Fibroblast of villous mesenchyme (primary cell): ENCODE results near the gene SPON1. TPM values are rescaled to one million over a fixed set of nuclear protein-coding genes. Genes with fewer than 3 reads are reported as not detected.

Experiments
- DNase-seq: peaks from one replicate; pipeline ENCODE4 v3.0.0-alpha.2; 2010; ENCODE audit warnings: low read depth
- H3K4me3 ChIP-seq: 2 replicates; pipeline ENCODE4 v1.5.1; 2011; ENCODE audit warnings: low read depth, mild to moderate bottlenecking, low read length
- total RNA-seq: library from RNA; depleted of rRNA; stranded (reverse); fragments of >200 nt; gene quantifications from 2 replicates; pipeline ENCODE4 v1.2.3, GENCODE V29; 2012
- TF ChIP-seq, protein P1 (sequence below): IDR thresholded peaks from 2 replicates; pipeline ENCODE4 v1.5.1; 2012; ENCODE audit warnings: low read depth, mild to moderate bottlenecking, low read length; ENCODE audit not compliant: insufficient read depth

SPON1 gene
- total RNA-seq, 1 donor = 0.43 TPM

DNA sequence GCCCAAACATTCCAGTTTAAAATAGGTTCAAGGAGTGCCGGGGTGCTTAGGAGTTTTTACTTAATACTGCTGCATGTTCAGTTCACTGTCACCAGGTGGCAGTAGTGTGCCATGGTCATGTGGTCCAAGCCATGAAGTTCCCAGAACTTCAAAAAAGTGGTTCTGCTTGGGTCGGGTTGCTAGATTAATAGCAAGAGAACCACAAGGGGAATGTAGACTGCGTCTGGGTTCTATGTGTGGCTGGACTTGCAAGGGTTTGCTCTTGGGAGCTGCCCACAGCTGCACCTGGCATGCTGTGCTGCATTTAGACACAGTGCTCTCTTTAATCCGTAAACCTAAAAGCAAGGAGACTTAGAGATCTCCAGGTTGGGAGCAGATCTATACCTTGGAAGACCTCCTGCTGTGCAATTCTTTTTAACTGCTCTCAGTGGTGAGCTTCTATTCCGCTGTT is 6.5 kb upstream of the SPON1 start:
- TF ChIP-seq, protein P1, sequence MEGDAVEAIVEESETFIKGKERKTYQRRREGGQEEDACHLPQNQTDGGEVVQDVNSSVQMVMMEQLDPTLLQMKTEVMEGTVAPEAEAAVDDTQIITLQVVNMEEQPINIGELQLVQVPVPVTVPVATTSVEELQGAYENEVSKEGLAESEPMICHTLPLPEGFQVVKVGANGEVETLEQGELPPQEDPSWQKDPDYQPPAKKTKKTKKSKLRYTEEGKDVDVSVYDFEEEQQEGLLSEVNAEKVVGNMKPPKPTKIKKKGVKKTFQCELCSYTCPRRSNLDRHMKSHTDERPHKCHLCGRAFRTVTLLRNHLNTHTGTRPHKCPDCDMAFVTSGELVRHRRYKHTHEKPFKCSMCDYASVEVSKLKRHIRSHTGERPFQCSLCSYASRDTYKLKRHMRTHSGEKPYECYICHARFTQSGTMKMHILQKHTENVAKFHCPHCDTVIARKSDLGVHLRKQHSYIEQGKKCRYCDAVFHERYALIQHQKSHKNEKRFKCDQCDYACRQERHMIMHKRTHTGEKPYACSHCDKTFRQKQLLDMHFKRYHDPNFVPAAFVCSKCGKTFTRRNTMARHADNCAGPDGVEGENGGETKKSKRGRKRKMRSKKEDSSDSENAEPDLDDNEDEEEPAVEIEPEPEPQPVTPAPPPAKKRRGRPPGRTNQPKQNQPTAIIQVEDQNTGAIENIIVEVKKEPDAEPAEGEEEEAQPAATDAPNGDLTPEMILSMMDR = peak; percentile 91
- H3K4me3 ChIP-seq = no peak overlapping the region
- peak; percentile 73 for DNase-seq

DNA sequence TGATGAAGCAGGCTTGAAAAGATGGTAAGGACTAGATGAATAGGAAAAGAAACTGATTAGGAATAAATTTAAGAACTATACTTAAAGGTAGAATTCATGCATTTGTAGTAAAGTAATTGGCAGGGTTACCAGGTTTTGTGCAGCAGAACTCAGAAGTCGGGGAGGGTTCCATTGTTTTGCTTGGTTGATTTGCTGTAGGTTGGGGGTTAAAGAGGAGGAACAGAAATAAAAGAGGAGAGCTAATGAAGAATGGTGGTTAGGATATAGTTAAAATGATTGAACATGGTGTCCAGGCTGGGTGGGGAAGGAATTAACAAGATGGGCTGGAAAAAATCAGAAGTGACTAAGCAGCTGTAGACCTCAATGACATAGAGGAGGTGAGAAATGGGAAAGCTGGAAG is 5.5 kb upstream of the SPON1 start:
- TF ChIP-seq, protein P1 = no peak
- H3K4me3 ChIP-seq = no peak overlapping the region
- DNase-seq = no peak

DNA sequence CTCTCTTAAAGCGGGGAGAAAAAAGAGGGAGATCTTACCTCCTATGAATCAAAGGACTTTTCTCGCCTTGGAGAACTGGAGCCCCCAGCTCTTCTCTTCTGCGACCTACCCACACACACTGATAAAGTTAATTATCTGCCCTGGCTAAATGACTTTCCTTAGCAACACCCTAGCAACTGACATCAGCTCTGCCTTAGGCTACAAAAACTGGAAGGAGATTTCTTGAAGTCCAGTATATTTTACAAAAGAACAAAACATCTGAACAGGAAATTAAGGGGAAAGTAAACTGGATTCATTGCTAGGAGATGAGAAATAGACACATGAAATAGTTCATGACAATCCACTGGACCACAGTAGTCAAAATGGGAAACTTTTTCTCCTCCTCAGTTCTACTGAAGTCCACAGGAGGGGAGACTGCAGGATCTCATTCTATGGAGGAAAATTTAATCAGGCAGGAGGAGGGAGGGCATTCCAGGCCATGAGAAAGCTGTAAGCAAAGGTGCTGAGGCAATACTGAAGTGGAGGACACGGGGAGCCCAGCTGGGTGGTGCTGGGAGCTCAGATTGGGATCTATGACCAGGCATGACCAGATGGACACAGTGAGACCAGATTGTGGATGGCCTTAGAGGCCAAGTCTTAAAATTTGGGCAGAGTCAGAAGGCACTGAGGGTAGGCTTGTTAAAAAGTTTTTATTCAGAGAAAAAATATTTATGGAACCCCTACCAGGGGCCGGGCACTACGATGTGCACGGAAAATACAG is 3.7 kb upstream of the SPON1 start:
- TF ChIP-seq, protein P1 = no peak
- DNase-seq = no peak
- H3K4me3 ChIP-seq = no peak overlapping the region

DNA sequence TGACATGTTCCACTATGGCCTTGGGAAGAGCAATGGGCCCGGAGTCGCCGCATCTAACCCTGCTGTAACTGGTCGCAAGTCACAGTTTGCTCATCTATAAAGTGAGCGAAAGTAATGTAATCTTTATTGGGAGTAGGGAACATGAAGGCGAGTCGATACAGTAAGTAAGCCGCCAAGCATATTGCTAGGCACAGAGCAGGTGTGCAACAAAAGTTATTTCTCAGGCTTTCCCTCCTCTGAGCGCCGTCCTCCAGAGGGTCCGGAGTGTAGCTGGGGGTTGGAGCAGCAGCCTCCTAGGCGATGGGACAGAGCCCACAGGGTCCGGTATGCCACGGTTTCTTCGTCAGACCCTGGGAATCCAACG is 343 bp upstream of the SPON1 start:
- DNase-seq = no peak
- no peak overlapping the region for H3K4me3 ChIP-seq
- TF ChIP-seq, protein P1 = no peak

DNA sequence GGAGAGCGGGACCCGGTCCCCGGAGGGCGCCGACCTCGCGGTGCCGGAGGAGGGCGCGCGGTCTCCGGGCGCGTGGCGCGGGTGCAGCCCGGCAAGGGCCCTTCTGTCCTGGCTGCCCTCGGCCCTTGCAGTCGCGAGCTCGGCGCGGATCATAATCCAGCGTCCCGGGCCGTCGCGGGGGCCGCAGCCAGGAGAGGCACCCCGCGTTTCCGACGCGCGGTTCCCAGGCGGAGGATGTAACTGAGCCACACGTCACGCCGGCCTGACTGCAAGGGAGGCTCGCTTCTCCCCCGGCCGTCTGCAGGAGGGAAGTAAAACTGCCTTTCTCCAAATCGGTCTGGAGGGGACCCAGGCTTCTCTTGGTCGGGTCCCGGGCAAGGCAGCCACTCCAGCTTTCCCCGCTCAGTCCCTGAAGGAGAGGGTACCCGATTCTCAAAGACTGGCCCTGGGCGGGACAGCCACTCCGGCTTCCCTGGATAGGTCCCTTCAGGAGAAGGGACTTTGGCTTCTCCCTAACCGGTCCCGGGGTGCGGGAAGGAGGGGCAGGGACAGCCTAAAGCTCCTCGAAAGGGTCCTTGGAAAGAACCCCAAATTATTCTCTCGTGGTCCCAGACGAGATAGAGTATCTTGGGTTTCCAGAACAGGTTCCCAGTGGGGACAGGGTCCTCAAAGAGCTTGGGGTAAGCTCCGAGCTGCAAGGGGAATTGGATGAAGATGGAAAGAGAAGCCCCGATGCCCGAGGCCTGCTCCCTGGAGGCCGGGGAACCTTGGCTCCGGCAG is 836 bp downstream of the SPON1 start:
- peak; percentile 16 for DNase-seq
- no peak overlapping the region for H3K4me3 ChIP-seq
- TF ChIP-seq, protein P1 = no peak

DNA sequence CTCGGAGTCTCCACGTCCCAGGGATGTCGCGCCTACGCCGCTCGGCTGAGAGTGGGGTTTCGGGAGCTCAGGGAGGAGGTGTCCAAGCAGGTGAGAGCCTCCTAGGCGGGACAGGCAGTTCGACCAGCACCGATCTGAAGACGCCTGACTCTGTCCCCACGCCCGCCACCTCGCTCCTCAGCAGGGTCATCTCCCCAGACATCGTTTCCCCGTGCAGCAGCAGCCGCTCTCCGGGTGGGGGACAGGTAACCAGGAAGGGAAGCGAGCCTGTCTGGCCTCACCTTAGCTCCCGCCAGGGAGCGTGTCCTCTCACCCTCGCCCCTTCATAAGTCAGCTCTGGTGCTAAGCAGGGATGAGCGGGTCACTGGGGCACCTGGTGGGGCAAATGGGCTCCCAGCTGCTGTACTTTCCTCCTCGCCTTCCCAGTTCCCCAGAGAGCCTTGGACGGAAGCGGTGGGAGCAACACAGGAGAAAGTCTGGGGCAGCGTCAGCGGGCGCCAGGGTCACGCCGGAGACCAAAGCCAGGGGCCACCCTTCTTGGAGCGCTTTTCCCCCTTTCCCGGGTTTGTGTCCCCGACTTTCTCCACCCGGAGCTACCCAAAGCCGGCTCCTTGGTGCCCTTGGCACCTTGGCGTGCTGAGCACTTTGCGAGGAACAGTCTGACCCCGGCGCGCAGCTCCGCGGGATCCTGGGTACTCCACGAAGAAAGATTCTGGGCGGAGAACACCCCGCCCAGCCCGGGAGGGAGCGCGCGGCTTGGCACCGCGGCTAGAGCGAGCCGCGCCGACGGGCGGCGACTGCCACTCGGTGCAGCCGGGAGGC is 1.6 kb downstream of the SPON1 start:
- DNase-seq = no peak
- no peak overlapping the region for H3K4me3 ChIP-seq

More for the DNA sequence above, 1.6 kb downstream of the SPON1 start:
- TF ChIP-seq, protein P1 = no peak
